ENCODE measurements around the gene SLC13A3.

The SLC13A3 gene

GRCh38 chr20:46634528-46634927 is 16.7 kb downstream of the SLC13A3 start:
- DNase-seq = no peak

GRCh38 chr20:46631874-46632446 is 19.3 kb downstream of the SLC13A3 start:
- DNase-seq = no peak

GRCh38 chr20:46631212-46631869 is 19.9 kb downstream of the SLC13A3 start:
- no peak for DNase-seq

DNA sequence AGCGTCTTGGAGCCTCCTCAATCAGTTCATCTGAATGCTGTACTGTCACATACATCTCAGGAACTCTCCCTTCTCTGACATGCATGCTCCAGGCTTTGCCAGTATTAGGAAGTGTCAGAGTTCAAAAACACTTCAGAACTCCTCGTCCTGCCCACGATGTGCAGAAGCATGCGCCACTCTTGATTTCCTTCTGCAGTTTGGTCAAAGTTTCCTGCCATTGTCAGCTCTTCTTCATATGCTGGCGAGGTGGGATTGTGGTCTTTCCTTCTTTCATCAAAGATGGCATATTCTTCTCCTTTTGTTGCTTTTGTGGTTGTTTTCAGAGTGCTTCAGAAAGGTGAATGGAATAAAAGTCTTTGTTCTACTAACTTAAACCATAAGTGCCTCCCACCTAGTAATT is 21.0 kb downstream of the SLC13A3 start:
- DNase-seq = no peak

DNA sequence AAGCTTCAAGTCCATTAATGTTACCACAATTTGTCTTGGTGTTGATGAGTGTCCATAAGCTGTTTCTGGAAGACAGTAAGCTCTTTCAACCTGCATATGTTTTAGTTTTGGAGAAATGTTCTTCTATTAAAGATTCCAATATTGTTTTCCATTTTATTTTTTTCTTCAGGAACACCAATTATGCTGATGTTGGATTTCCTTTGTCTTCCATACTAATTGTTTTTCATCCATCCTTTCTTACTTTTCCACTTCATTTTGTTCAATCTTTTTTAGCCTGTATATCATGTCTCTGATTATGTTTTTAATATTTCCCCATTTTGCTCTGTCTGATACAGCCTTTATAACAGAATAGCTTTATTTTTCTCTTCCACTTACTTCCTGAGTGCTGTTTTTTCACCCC is 21.9 kb downstream of the SLC13A3 start:
- no peak for DNase-seq

- DNase-seq = no peak
These were observed 24.0 kb downstream of the SLC13A3 start for GRCh38 chr20:46627234-46627633.

- DNase-seq = no peak
These were observed 24.5 kb downstream of the SLC13A3 start for GRCh38 chr20:46626758-46627157.

DNA sequence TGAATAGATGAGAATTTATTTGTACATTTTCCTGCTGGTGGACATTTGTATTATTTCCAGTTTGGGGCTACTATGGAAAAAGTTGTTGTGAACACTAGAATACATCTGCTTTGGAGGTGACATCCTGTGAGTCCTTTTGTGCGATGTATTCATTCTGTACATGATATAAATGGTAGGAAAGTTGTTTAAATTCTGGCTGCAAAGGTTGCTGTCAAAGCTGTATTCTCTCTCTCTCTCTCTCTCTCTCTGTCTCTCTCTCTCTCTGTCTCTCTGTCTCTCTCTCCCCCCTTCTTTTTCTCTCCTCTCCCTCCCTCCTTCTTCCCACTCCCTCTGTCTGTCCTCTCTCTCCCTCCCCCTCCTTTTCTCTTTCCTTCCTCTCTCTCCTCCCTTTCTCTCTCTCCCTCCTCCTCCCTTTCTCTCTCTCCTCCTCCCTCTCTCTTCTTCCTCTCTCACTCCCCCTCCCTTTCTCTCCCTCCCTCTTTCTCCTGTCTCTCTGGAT is 25.3 kb downstream of the SLC13A3 start:
- DNase-seq = no peak

- DNase-seq = no peak
These were observed 26.3 kb downstream of the SLC13A3 start for GRCh38 chr20:46624946-46625345.

GRCh38 chr20:46622165-46622564 is 29.1 kb downstream of the SLC13A3 start:
- DNase-seq = no peak

GRCh38 chr20:46621492-46621891 is 29.8 kb downstream of the SLC13A3 start:
- no peak for DNase-seq

- DNase-seq = no peak
These were observed 31.8 kb downstream of the SLC13A3 start for GRCh38 chr20:46619445-46619844.

DNA sequence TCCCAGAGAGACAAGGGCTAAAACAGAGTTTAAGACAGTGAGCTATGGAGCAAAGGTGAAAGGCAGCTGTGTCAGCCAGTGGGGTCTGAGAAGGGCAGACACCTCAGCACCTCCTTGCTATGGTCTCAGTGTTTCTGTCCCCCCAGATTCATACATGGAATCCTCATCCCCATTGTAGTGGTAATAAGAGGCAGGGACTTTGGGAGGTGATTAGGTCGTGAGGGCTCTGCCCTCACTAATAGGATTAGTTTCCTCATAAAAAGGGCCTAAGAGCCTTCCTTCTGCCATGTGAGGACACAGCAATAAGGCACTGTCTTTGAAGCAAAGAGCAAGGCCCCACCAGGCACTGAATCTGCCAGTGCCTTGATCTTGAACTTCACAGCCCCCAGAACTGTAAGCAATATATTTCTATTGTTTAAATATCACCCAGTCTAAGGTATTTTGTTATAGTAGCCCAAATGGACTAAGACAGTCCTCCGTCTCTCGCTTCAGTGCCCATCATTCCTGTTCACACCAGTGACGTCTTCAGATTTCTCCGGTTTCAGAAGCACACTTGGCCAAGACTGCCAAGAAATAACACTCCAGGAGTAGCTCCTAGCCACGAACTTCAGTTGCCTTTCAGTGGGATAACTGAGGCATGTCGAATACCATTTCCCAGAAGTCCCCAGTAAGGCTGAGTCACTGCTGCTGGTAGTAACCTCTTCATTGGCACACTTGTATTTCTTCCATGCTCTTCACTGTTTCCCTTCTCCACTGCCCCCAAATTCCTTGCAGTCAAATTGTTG is 32.8 kb downstream of the SLC13A3 start:
- DNase-seq = no peak

DNA sequence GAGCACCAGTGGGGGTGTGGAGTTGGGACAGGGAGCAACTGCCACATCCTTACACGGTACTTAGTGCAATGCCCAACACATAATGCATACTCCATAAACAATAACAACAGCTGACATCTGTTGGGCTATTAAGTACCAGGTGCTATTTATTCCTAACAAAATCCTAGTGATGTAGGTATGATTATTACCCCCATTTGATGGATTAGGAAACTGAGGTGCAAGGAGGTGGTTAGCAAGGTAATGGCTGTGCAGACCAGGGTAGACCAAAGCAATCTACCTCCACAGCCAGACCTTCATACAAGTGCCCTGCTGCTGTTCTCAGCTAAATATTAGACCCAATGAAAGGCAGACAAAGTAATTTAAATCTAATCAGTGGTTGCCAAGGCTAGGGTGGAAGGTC is 36.8 kb downstream of the SLC13A3 start:
- no peak for DNase-seq

DNA sequence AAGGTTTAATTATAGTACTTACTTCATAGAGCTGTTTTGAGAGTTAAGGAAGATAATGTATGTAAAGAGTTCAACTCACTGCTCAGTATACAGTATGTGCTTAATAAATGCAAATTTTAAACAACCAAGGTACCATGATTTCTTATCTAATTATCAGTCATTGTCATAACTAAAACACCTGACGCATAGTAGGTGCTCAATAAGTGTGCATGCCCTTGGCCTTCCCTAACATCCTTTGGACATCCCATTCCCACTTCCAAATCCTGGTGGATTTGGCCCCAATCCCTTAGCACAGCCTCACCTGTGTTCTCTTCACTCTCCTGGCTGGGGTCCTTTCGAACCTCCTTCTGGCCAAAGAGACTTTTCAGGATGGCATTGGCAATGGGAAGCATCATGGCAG is 41.1 kb downstream of the SLC13A3 start:
- no peak for DNase-seq

- DNase-seq = no peak
These were observed 42.2 kb downstream of the SLC13A3 start for GRCh38 chr20:46609043-46609442.

- no peak for DNase-seq
These were observed 43.3 kb downstream of the SLC13A3 start for GRCh38 chr20:46607849-46608497.

- no peak for DNase-seq
These were observed 43.9 kb downstream of the SLC13A3 start for GRCh38 chr20:46607191-46607848.

DNA sequence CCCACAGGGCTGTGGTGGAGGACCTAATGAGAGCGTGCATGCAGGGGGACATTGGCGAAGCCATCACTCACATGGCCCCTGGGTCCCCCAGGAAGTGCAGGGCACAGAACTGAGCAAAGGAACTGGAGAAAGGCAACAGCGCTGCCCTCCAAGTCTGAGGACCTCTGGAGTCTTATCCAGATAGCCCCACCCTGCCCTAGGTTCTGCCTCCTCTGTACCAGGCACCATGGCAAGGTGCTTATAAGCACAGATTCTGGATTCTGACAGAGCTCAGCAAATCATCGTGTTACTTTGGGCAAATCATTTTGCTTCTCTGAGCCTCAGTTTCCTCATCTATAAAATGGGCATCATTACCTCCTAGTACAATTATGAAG is 44.5 kb downstream of the SLC13A3 start:
- DNase-seq = no peak

DNA sequence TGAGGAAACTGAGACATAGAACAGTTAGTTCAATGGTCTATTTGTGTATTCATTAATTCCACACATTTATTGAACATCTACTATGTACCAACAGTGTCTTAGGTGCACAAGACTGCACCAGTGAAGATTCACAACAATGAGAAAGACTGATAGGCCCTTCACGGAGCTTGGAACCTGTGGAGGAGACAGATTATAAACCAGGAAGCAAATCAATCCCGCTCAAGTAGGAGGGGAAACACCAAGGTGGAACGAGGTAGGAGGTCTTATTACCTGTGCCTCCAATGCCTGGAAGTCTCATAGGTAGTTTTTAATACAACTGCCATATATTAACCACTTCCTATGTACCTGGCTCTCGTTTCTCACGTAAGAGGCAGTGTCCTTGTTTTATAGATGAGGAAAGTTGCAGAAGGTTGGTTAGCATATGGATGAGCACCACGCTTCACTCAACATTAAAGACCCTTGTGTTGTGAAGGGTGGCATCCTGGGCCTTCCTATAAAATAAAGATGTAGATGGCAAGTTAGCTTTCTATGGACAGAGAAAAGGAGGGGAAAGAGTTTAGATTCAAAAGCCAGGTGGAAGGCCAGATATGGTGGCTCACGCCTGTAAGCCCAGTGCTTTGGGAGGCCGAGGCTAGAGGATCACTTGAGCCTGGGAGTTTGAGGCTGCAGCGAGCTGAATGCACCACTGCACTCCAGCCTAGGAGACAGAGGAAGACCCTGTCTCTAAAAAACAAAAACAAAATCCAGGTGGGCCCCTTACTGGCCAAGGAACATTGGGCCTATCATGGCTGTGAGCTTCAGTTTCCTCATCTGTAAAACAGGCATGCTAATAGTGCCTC is 45.1 kb downstream of the SLC13A3 start:
- no peak for DNase-seq

GRCh38 chr20:46605181-46605580 is 46.1 kb downstream of the SLC13A3 start:
- DNase-seq = no peak

- DNase-seq = no peak
These were observed 46.6 kb downstream of the SLC13A3 start for GRCh38 chr20:46604551-46605133.

Measured in DMS 273 treated with DMSO at 0.1 percent for 48 hours (cell line).